SKM-1 treated with dmso at 0.1 percent for 144 hours (cell line): Measurements from ENCODE around the gene RBCK1.
A peak's percentile ranks its signal among the peaks of the same experiment; 100 is the strongest.

Experiments
- DNase-seq: peaks from one replicate; lab custom pipeline; 2025; ENCODE audit not compliant: unreplicated experiment; lab: John Stamatoyannopoulos, UW

RBCK1 gene

DNA sequence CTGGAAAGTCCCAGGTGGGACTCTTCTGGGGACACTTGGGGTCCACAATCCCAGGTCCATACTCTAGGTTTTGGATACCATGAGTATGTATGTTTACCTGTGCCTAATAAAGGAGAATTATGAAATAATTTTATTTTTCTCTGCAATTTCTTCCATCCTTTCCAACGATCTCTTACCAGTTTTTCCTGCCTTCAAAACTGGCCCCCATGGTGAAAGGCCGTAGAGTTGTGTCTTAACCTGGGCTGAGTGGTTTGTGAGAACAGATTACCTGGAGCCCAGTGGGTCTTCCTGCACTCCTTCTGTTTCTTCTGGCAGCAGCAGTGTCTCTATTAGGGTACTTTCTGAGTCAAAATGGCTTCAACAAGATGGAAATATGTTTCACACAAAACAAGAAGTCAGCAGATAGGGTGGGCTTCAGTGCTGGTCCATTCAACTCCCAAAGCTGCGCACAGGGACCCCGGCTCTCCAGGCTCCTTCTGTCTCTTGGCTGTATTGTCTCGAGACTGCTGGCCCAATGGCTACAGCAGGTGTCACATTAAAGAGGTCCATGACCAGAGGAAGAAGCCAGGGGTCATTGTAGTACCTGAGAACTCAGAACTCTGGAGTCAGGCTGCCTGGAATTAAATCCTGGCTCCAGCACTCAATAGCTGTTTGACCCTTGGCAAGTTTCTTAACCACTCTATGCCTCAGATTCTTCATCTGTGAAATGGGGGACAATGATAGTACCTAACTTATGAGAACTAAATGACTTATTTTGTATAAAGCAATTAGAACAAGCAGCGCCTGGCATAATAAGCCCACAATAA, 10.5 kb upstream of the RBCK1 start:
- DNase-seq, result no peak

DNA sequence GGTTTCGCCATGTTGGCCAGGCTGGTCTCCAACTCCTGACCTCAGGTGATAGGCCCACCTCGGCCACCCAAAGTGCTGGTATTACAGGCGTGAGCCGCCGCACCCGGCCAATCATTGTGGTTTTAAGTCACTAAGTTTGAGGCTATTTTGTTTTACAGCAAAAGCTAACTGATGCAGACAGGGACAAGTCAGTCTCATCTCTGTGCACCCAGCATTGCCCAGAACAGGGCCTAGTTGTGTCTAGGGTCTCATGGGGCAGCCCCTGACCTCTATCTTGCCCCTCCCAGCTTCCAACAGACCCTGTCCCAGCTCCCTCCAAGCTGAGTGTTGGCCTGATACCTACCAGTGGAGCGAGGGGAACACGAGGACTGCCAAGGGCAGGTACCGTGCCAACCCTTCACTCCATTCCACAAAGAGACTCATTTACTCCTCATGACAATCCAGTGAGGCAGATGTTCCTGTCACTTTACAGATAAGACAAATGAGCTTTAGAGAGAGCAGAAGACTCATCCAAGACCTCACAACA, 8.9 kb upstream of the RBCK1 start:
- DNase-seq, result no peak

DNA sequence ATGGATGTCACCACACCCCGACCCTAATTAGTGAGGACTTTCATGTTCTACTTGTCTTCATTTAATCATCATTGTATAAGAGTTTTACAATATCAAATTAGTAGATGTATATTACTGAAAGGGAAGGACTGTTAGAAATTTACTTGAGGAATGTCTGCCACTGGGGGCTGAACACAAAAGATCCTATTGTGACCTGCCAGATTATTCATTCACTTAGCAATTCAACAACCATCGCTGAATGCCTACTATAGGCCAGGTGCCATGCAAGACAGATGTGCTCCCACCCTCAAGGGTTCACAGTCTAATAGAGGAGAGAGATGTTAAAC, 8.0 kb upstream of the RBCK1 start:
- DNase-seq, result no peak

DNA sequence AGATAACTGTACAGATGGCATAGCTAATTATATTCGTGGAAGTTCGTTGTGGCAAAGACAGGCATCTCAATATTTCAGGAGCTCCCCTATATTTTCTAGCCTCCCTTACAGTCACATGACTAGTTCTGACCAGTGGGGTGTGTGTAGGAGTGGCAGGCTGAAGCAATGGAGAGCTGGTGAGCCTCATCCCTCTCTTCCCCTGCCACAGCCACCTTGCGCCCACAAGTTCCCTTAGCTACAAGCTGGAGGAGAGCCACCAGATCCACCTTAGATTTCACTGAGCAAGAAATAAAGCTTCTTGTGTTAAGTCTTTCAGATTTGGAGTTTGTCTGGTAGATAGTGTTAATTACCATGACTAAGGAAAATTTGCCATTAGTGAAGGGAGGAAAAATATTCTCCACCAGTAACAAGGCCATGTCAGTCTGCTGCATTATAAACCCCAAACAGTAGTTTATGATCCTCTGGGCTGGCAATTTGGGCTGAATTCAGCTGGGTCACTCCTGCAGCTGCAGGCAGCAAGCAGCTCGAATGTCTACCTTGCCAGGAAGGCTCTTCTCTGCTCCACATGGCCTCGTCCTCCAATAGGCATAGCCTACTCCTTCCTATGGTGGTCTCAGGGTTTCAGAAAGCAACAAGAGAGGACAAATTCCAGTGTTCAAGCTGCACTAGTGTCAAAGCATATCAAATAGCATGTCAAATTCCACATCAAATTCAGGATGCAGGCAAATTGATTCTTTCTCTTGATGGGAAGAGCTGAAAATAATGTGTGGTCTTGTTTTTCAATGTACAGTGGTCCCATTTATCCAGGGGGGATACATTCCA, 7.4 kb upstream of the RBCK1 start:
- DNase-seq, result no peak

DNA sequence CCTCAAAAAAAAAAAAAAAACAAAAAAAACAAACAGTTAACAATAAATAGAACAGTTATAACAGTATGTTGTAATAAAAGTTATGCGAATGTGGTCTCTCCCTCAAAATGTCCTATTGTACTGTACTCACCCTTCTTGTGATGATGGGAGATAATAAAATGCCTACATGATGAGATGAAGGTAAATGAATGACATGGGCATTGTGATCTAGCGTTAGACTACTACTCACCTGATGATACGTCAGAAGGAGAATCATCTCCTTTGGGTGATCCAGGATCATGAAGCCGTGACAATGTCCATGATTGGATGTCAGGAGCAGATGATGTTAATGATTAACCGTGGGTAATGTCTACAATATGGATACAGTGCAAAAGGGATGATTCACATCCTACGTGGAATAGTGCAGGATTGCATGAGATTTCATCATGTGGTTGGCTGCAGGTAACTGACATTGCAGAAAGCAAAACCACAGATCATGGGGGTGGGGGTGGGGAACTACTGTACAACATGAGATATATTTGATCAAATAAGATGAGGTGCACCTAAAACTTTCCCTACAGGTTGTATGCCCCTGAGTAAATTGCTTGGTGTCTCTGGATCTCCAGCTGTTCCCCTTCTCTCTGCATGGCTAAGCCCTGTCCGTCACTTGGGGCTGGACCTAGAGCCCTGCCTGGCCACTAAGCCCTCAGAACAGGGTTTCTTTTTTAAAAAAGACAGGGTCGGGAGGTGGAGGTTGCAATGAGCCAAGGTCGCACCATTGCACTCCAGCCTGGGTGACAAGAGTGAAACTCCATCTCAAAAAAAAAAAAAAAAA, 6.2 kb upstream of the RBCK1 start:
- no peak for DNase-seq

DNA sequence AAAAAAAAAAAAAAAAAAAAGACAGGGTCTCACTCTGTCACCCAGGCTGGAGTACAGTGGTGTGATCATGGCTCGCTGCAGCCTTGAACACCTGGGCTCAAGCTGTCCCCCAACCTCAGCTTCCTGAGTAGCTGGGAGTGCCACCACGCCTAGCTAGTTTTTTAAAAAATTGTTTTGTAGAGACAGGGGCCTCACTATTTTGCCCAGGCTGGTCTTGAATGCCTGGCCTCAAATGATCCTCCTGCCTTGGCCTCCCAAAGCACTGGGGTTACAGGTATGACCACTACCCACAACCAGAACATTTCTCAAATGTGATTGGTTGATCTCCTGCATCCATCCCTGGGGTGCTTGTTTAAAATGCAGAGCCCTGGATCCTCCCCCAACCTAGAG, 5.6 kb upstream of the RBCK1 start:
- DNase-seq, result no peak

DNA sequence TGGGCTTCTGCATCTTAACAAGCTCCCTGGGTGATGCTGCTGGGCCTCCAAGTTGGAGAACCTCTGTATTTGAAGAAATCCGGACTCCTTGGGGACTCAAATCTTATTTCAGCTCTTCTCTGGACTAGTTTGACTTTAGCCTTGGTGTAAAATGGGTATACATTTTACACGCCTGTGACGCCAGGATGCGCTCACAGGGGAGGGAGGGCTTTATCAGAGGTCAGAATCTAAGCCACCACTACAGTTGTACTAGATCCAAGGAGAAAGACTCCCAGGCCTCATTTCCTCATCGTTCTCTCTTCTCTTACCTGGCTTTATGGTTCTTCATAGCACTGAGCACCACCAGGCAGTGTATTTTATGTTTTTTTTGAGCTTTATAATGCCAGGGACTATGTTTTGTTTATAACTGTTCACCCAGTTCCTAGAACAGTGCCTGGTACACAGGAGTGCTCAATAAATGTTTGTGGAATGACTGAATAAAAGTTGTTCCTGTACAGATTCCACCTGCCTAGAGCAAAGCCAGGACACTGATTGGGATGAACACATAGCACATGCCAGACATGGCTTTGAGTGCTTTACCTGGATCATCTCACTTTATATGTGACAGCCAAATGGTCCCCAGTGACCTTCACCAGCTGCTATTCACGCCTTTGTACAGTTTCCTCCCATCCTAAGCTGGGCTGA, 5.1 kb upstream of the RBCK1 start:
- no peak for DNase-seq

DNA sequence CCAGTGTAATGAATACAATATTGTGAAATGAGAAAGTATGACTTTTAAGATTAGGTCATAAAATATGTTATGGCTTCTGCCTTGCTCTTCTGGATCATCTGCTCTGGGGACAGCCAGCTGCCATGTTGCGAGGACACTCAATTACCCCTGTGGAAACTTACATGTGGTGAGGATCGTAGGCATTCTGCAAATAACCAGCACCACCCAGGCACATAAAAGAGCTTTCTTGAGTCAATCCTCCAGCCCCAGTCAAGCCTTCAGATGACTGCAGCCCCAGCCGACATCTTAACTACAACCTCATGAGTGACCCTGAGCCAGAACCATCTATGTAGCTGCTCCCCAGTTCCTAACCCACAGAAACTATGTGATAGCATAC, 4.5 kb upstream of the RBCK1 start:
- DNase-seq, result no peak

DNA sequence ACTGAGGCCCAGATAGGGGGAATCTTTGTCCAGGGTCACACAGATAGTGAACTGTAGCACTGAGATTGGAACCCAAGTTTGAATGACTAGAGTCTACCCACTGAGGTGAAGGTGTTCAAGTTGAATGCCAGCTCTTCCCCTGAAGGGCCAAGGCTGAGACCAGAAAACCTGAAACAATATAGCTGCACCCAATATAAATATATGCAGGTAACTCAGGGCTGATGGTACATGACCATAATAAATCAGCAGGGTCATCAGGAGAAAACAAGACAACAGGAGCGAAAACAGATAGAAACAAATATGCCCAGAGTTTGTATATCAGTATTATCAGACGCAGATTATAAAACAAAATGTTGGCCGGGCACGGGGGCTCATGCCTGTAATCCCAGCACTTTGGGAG, 4.0 kb upstream of the RBCK1 start:
- DNase-seq, result no peak

DNA sequence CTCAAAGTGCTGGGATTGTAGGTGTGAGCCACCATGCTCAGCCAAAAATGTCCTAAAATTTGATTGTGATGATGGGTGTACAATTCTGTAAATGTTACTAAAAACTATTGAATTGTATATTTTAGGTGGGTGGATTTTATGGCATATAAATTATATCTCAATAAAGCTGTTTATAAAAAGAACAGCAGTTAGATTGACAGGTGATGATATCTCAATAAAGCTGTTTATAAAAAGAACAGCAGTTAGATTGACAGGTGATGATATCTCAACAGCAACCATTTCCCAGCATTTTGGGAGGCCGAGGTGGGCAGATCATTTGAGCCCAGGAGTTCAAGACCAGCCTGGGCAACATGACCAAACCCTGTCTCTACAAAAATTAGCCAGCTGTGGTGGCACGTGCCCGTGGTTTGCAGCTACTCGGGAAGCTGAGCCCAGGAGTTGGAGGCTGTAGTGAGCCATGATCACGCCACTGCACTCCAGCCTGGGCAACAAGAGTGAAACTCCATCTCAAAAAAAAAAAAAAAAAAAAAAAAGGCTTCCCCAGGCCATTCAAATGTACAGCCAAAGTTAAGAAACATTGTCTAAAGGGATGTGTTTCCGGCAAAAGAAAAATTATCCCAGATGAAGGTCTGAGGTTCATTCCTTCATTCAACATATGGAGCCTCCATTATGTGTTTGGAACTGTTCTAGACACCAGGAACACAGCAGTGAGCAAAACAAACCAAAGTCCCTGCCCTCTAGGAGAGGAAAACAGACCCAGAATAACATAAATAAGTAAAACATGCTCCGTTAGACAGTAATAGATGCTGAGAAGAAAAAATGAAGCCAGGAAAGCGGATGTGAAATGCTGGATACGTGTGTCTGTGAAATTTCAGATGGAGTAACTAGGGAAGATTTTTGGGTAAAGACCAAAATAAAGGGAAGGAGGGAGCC, 1.6 kb upstream of the RBCK1 start:
- DNase-seq, result no peak

DNA sequence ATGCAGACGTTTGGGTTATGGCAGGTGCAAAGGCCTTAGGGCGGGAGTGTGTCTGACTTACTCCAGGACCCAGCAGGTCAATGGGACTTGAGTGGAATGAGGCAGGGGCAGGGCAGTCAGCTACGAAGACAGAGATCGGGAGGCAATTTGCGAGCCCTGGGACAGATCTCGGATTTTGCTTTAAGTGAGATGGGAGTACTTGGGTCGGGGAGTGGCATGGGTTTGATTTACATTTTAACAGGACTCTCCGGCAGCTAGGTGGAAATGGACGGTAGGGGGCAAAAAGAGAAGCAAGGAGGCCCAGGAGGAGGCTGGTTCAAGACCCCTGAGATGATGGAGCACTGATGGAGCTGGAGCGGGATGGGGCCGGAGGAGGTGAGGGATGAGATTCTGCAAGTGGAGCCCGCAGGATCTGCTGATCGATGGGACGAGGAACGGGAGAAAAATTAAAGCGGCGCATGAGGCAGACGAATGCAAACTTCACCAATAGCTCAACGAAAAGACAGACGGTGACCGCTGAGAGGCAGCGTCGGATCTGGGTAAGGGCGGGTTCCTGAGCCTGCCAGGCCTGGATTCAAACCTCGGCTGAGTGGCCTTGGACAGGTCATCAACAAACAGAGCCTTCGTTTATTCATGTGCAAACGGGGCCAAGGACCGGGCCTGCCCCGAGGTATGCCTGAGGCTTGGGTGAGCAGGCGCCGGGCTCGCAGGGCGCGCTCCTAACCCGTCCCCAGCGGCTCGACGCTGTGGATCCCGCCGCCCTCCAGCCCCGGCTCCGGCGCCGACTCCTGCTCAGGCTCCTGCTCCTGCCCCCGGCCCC, 756 bp upstream of the RBCK1 start:
- DNase-seq, result peak; percentile 8

DNA sequence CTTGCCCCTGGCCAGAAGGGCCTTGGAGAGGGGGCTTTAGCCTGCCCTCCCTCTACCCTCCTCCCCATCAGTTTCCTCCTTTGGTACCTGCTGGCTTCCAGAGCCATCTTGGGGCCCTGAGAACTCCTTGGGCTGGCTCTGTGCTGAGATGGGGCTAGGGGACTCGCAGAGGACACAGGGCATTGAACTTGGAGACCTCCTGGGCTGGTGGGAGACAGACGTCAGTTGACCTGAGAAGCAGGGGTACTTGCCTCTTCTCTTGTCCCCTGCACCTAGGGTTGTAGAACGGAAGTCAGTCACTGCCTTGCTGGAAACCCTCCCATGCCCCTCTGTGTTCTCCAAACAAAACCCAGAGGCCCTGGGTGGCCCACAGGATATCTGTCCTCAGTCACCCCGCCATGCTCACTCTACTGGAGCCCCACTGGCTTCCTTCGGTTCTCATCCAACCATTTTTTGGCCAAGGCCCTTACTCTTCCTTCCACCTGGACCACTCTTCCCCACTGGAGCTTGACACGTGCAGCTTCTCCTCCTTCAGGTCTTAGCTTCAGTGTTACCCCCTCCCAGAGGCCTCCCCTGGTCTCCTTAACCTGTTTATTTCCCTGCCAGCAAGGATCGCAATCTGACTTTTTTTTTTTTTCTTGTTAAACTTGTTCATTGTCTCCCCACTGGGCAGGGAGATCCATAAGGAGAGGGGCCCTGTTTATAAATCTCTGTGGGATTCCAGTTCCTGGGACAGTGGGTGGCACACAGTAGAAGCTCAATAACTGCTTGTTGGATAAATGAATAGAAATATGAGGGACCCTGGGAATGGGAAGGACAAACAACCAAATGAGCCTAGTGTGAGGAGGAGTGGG, 971 bp downstream of the RBCK1 start:
- DNase-seq, result no peak

DNA sequence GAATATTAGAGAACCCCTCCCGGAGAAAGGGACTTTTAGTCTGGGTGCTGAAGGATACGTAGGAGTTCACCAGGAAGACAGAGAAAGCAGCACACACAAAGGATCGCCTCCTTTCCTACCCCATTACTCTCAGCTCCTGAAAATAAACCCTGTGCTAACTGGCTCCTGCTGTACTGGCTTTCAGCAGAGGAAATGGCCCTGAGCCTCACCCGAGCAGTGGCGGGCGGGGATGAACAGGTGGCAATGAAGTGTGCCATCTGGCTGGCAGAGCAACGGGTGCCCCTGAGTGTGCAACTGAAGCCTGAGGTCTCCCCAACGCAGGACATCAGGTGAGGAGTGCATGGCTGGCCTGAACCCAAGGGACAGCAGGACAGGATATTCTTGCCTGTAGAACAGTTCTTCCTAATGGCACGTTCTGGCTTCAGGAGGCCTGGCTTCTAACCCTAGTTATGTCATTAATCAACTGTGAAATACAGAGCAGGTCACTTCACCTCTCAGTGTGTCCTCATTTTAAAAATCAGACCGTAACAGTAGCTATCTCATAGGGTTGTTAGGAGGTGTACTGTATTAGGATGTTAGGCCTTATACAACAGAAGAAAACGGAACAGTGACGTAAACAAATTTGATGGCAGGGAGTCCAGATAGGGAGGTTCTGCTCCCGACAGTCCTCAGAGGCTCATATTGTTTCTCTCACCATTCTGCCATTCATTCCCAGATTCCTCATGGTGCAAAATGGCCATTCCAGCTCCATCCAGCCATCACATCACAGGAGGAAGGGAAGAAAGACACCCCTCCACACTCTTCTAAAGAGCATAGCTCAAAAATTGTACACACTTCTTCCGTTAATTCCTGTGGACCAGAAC, 1.8 kb downstream of the RBCK1 start:
- no peak for DNase-seq

DNA sequence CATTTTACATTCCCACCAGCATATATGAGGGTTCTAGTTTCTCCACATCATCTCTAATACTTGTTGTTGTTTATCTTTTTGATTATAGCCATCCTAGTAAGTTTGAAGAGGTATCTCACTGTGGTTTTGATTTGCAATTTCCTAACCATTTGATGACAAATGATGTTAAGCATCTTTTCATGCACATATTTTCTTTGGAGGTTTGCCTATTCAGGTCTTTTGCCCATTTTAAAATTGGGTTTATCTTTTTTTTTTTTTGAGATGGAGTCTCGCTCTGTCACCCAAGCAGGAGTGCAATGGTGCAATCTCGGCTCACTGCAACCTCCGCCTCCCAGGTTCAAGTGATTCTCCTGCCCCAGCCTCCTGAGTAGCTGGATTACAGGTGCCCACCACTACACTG, 4.0 kb downstream of the RBCK1 start:
- DNase-seq, result no peak

DNA sequence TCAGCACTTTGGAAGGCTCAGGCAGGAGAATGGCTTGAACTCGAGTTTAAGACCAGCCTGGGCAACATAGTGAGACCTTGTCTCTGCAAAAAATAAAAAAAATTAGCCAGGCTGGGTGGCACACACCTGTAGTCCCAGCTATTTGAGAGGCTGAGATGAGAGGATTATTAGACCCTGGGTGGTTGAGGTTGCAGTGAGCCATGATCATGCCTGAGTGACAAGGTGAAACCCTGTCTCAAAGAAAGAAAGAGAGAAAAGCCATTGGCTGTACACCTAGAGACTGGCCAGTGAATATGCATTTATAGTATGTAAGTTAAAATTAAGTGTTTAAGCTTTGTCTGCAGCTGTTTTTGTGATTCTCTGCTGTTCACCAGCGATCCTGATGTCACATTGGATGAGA, 6.1 kb downstream of the RBCK1 start:
- DNase-seq, result no peak

DNA sequence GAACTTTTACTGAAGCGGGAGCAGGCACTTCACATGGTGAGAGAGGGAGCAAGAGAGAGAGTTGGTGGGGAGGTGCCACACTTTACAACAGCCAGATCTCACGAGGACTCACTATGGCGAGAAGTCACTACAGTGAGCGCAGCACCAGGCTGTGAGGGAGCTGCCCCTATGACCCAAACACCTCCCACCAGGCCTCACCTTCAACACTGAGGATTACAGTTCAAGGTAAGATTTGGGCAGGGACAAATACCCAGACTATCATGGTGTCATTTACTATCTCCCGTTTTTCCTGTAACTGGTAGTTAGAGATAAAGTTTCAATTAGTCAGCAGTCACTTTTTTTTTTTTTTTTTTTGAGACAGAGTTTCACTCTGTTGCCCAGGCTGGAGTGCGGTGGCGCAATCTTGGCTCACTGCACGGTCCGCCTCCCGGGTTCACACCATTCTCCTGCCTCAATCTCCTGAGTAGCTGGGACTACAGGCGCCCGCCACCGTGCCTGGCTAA, 7.8 kb downstream of the RBCK1 start:
- DNase-seq, result no peak
